Hepatocyte (in vitro differentiated cells): ENCODE data around the gene GNAT2. TPM values are rescaled to one million over a fixed set of nuclear protein-coding genes. Genes with fewer than 3 reads are reported as not detected.
"Not testable (repeated sequence)": the region's sequence is repeated elsewhere in the genome, so short reads cannot be mapped to it uniquely, and the experiment has no call there.

Experiments used
- DNase-seq: peaks from one replicate; pipeline ENCODE4 v3.0.0-alpha.2; 2016; ENCODE audit warnings: low spot score
- H2AFZ ChIP-seq: fragments of 200-600 bp; sonication (generic); 2 replicates; pipeline ENCODE4 v1.6.0; 2016; ENCODE audit warnings: antibody characterized with exemption, mild to moderate bottlenecking
- H3K27ac ChIP-seq: fragments of 200-600 bp; sonication (generic); 2 replicates; pipeline ENCODE4 v1.5.1; 2016; ENCODE audit warnings: mild to moderate bottlenecking
- H3K27me3 ChIP-seq: fragments of 200-600 bp; sonication (generic); 2 replicates; pipeline ENCODE4 v1.6.1; 2016
- H3K36me3 ChIP-seq: fragments of 200-600 bp; sonication (generic); replicated peaks from 2 replicates; pipeline ENCODE4 v1.5.1; 2016; ENCODE audit warnings: low read depth; ENCODE audit not compliant: insufficient read depth
- H3K4me1 ChIP-seq: fragments of 200-600 bp; sonication (generic); 2 replicates; pipeline ENCODE4 v1.5.1; 2016; ENCODE audit warnings: mild to moderate bottlenecking, moderate library complexity; ENCODE audit not compliant: insufficient read depth
- H3K4me2 ChIP-seq: fragments of 200-600 bp; sonication (generic); 2 replicates; pipeline ENCODE4 v1.6.0; 2016
- H3K4me3 ChIP-seq: fragments of 200-600 bp; sonication (generic); 2 replicates; pipeline ENCODE4 v1.5.1; 2016; ENCODE audit warnings: mild to moderate bottlenecking
- H3K79me2 ChIP-seq: fragments of 200-600 bp; sonication (generic); 2 replicates; pipeline ENCODE4 v1.6.0; 2017; ENCODE audit warnings: mild to moderate bottlenecking
- H3K9me2 ChIP-seq: fragments of 200-600 bp; sonication (generic); replicated peaks from 2 replicates; pipeline ENCODE4 v1.6.0; 2017; ENCODE audit warnings: mild to moderate bottlenecking; ENCODE audit not compliant: insufficient read depth
- H3K9me3 ChIP-seq: fragments of 200-600 bp; sonication (generic); 2 replicates; pipeline ENCODE4 v1.5.1; 2016; ENCODE audit warnings: low read depth, mild to moderate bottlenecking
- H4K20me1 ChIP-seq: fragments of 200-600 bp; sonication (generic); 2 replicates; pipeline ENCODE4 v1.6.0; 2016; ENCODE audit warnings: mild to moderate bottlenecking; ENCODE audit not compliant: insufficient read depth, poor library complexity, severe bottlenecking
- EZH2 ChIP-seq: fragments of 200-600 bp; sonication (generic); IDR thresholded peaks from 2 replicates; pipeline ENCODE4 v1.6.1; 2016; ENCODE audit warnings: antibody characterized with exemption, mild to moderate bottlenecking, borderline replicate concordance
- EZH2phosphoT487 ChIP-seq: fragments of 200-600 bp; sonication (generic); IDR thresholded peaks from one replicate; pipeline ENCODE4 v1.6.1; 2018; ENCODE audit warnings: antibody characterized with exemption, mild to moderate bottlenecking, low read depth, moderate library complexity; ENCODE audit not compliant: unreplicated experiment, severe bottlenecking
- WGBS: methylation state at CpG from one replicate; pipeline ENCODE4 v1.1.6; 2016; ENCODE audit warnings: low lambda C conversion rate; ENCODE audit errors: missing lambda C conversion rate; 5-methylcytosine and 5-hydroxymethylcytosine counted together
- polyA plus RNA-seq: library from polyadenylated mRNA; unstranded; fragments of >200 nt; fragmentation: Nextera tagmentation; extraction: Ambion mirVana; gene quantifications from 2 replicates; pipeline ENCODE4 v1.2.1, GENCODE V29; 2016
- total RNA-seq: library from RNA; depleted of rRNA; stranded (reverse); fragments of >200 nt; gene quantifications from 2 replicates; pipeline ENCODE4 v1.2.3, GENCODE V29; 2014
- TF ChIP-seq, protein P1 (sequence below): fragments of 200-600 bp; sonication (generic); IDR thresholded peaks from 2 replicates; pipeline ENCODE4 v1.5.1; 2016; ENCODE audit warnings: antibody characterized with exemption, mild to moderate bottlenecking; ENCODE audit not compliant: poor library complexity

Gene GNAT2
- total and polyA plus RNA-seq, 2 experiments from 2014 or later: 0.18 TPM; not detected in 1

GRCh38 chr1:109664671-109665070 is 45.3 kb upstream of the GNAT2 start:
- no peaks in the 10 kb centered on the region for H4K20me1 ChIP-seq
- H2AFZ ChIP-seq: no peak overlapping the region
- no peak overlapping the region for H3K4me2 ChIP-seq
- TF ChIP-seq, protein P1, sequence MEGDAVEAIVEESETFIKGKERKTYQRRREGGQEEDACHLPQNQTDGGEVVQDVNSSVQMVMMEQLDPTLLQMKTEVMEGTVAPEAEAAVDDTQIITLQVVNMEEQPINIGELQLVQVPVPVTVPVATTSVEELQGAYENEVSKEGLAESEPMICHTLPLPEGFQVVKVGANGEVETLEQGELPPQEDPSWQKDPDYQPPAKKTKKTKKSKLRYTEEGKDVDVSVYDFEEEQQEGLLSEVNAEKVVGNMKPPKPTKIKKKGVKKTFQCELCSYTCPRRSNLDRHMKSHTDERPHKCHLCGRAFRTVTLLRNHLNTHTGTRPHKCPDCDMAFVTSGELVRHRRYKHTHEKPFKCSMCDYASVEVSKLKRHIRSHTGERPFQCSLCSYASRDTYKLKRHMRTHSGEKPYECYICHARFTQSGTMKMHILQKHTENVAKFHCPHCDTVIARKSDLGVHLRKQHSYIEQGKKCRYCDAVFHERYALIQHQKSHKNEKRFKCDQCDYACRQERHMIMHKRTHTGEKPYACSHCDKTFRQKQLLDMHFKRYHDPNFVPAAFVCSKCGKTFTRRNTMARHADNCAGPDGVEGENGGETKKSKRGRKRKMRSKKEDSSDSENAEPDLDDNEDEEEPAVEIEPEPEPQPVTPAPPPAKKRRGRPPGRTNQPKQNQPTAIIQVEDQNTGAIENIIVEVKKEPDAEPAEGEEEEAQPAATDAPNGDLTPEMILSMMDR: no peak
- TF ChIP-seq EZH2: no peak
- no peak for TF ChIP-seq EZH2phosphoT487
- H3K27me3 ChIP-seq: no peaks in the 10 kb centered on the region
- no peak overlapping the region for H3K4me3 ChIP-seq
- no peak overlapping the region for H3K27ac ChIP-seq
- H3K79me2 ChIP-seq: no peaks in the 10 kb centered on the region
- DNase-seq: no peak
- no peaks in the 10 kb centered on the region for H3K9me3 ChIP-seq
- H3K9me2 ChIP-seq: no peaks in the 10 kb centered on the region
- 42% methylated on average over 1 of the region's 1 CpG for WGBS
- peaks cover 4% of the 10 kb centered on the region for H3K4me1 ChIP-seq
- H3K36me3 ChIP-seq: no peaks in the 10 kb centered on the region

DNA sequence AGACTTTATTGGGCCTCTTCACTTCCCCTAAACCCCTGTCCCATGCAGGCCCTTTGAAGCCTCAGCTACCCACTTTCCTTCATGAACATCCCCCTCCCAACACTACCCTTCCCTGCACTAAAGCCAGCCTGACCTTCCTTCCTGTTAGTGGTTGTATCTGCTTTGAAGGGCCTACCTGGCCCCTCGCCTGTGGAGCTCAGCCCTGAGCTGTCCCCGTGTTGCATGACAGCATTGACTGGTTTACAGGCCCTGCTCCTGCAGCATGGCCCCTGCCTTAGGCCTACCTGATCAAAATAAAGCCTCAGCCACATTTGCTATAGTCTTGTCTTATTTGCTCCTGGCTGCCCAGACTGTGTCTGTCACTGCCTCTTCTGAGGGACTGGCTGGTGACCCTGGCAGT is 42.0 kb upstream of the GNAT2 start:
- Histone ChIP-seq H3K4me2 (no peak overlapping the region), H2AFZ (no peak overlapping the region), H4K20me1 (no peaks in the 10 kb centered on the region), H3K36me3 (no peaks in the 10 kb centered on the region), H3K4me3 (no peak overlapping the region), H3K4me1 (no peaks in the 10 kb centered on the region), H3K79me2 (no peaks in the 10 kb centered on the region), H3K9me3 (no peaks in the 10 kb centered on the region), H3K27me3 (no peaks in the 10 kb centered on the region), H3K9me2 (no peaks in the 10 kb centered on the region), H3K27ac (no peak overlapping the region)
- TF ChIP-seq EZH2phosphoT487 (no peak), EZH2 (no peak)
- TF ChIP-seq, protein P1: no peak
- no peak for DNase-seq
- 78% methylated on average over 2 of the region's 2 CpGs for WGBS

GRCh38 chr1:109660691-109661026 is 41.2 kb upstream of the GNAT2 start:
- H3K4me1 ChIP-seq, H3K9me2 ChIP-seq, H3K4me3 ChIP-seq, H4K20me1 ChIP-seq, H3K4me2 ChIP-seq, H2AFZ ChIP-seq, H3K27me3 ChIP-seq, DNase-seq, H3K9me3 ChIP-seq, H3K79me2 ChIP-seq, H3K36me3 ChIP-seq, H3K27ac ChIP-seq: not testable (repeated sequence)
- 93% methylated on average over 3 of the region's 4 CpGs for WGBS

DNA sequence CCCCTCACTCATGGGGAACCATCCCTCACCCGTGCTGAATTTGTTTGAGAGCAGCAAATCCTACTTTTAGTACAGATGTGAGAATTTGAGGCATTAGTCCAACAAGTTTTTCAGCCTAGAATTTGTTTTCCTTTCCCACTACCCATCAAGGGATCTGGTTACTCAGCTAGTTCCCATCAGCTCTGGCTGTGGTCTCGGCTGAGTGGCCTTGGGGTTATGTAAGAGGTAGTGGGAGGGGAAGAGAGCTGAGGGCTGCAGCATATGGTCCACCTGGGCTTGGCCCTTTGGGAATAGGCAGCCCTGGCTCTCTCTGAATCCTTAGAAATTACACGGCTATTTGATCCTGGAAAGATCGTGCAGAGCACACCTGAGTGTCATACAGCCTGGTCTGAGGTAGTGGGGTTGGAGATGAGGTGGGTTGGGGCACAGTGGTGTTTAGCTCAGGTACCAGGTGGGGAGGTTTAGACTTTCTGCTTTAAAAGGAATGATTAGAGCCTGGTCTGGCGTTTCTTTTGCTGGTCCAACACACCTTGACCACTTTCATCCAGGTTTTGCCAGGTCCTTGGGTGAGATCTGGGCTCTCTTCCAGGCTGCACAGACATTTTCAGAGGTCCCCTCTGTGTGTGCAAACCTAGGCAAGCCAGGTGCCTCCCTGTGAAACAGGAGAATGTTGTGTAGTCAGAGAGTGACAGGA is 40.7 kb upstream of the GNAT2 start:
- no peak for DNase-seq
- no peaks in the 10 kb centered on the region for H3K36me3 ChIP-seq
- no peaks in the 10 kb centered on the region for H3K27me3 ChIP-seq
- H3K4me2 ChIP-seq: no peak overlapping the region
- TF ChIP-seq EZH2 (no peak), EZH2phosphoT487 (no peak)
- TF ChIP-seq, protein P1: no peak
- no peak overlapping the region for H2AFZ ChIP-seq
- WGBS: 89% methylated on average over 5 of the region's 5 CpGs
- no peaks in the 10 kb centered on the region for H3K9me2 ChIP-seq
- no peak overlapping the region for H3K4me3 ChIP-seq
- H4K20me1 ChIP-seq: no peaks in the 10 kb centered on the region
- no peak overlapping the region for H3K27ac ChIP-seq
- H3K4me1 ChIP-seq: peaks cover 4% of the 10 kb centered on the region
- H3K9me3 ChIP-seq: no peaks in the 10 kb centered on the region
- H3K79me2 ChIP-seq: peaks cover under 1% of the 10 kb centered on the region
